CD14-positive monocyte (primary cell): Measurements from ENCODE around the gene BIRC5. TPM values are rescaled to one million over a fixed set of nuclear protein-coding genes. Genes with fewer than 3 reads are reported as not detected.

Experiments used
- DNase-seq, 3 donors: peaks; one replicate each; pipeline ENCODE4 v3.0.0-alpha.2; 2011 to 2022
- H2AFZ ChIP-seq: 2 replicates; pipeline ENCODE4 v1.6.0; 2012; ENCODE audit warnings: mild to moderate bottlenecking, low read depth, low read length, inconsistent platforms; ENCODE audit not compliant: insufficient read depth, poor library complexity, severe bottlenecking
- H3K27ac ChIP-seq, 2 donors: 1 replicate in 1 of 2; 2 replicates in 1 of 2; pipeline ENCODE4 v1.5.1; 2012 to 2013; ENCODE audit warnings: low read length in 2 of 2, control low read depth in 1 of 2, inconsistent platforms in 1 of 2, low read depth in 1 of 2, mild to moderate bottlenecking in 1 of 2
- H3K27me3 ChIP-seq, 2 donors: one replicate each; pipeline versions ENCODE4 v1.6.0 to v1.6.1; 2011 to 2013; ENCODE audit warnings: low read length in 2 of 2; ENCODE audit not compliant: control insufficient read depth in 2 of 2, insufficient read depth in 2 of 2
- H3K36me3 ChIP-seq, 2 donors: replicated peaks in 1 of 2; 1 replicate in 1 of 2; 2 replicates in 1 of 2; pipeline versions ENCODE4 v1.5.1 to v1.6.1; 2012 to 2013; ENCODE audit warnings: low read length in 2 of 2, control low read depth in 1 of 2, inconsistent platforms in 1 of 2, mild to moderate bottlenecking in 1 of 2; ENCODE audit not compliant: insufficient read depth in 2 of 2, control insufficient read depth in 1 of 2
- H3K4me1 ChIP-seq, 2 donors: 1 replicate in 1 of 2; 2 replicates in 1 of 2; pipeline versions ENCODE4 v1.5.1 to v1.6.1; 2012 to 2013; ENCODE audit warnings: low read length in 2 of 2, control low read depth in 1 of 2, inconsistent platforms in 1 of 2, mild to moderate bottlenecking in 1 of 2, moderate library complexity in 1 of 2; ENCODE audit not compliant: insufficient read depth in 2 of 2, control insufficient read depth in 1 of 2
- H3K4me2 ChIP-seq: replicated peaks from 2 replicates; pipeline ENCODE3; 2012; ENCODE audit warnings: low read length, moderate library complexity, mild to moderate bottlenecking; ENCODE audit not compliant: poor library complexity, severe bottlenecking; ENCODE audit errors: extremely low read depth
- H3K4me3 ChIP-seq, 3 experiments: fragments of 200-600 bp in 1 of 3; sonication (generic) in 1 of 3; replicated peaks in 1 of 3; 1 replicate in 2 of 3; 2 replicates in 1 of 3; pipeline ENCODE4 v1.5.1; 2011 to 2013; ENCODE audit warnings: low read length in 3 of 3, mild to moderate bottlenecking in 3 of 3, control low read depth in 2 of 3, low read depth in 2 of 3, inconsistent platforms in 1 of 3, moderate library complexity in 1 of 3
- H3K79me2 ChIP-seq: 2 replicates; pipeline ENCODE4 v1.6.0; 2012; ENCODE audit warnings: mild to moderate bottlenecking, control low read depth, inconsistent platforms, low read length, moderate library complexity; ENCODE audit not compliant: insufficient read depth
- H3K9ac ChIP-seq: 2 replicates; pipeline ENCODE4 v1.6.0; 2017; ENCODE audit warnings: low read length, mild to moderate bottlenecking; ENCODE audit not compliant: insufficient read depth, poor library complexity, severe bottlenecking
- H3K9me3 ChIP-seq, 2 donors: replicated peaks in 1 of 2; 1 replicate in 1 of 2; 2 replicates in 1 of 2; pipeline versions ENCODE4 v1.5.1 to v1.6.1; 2012 to 2013; ENCODE audit warnings: low read length in 2 of 2, control low read depth in 1 of 2; ENCODE audit not compliant: control insufficient read depth in 1 of 2, insufficient read depth in 1 of 2
- H4K20me1 ChIP-seq: 2 replicates; pipeline ENCODE4 v1.6.0; 2012; ENCODE audit warnings: mild to moderate bottlenecking, low read length, control low read depth, moderate library complexity; ENCODE audit not compliant: insufficient read depth
- H3K27ac Mint-ChIP-seq, 7 donors: one replicate each; pipeline ENCODE4 v1.8.0; 2020; ENCODE audit warnings: mild to moderate bottlenecking in 7 of 7, mixed read lengths in 7 of 7, moderate library complexity in 6 of 7, inconsistent platforms in 2 of 7
- H3K27me3 Mint-ChIP-seq, 3 donors: one replicate each; pipeline ENCODE4 v1.8.0; 2021 to 2022; ENCODE audit warnings: low read depth in 3 of 3, mild to moderate bottlenecking in 3 of 3, mixed read lengths in 3 of 3, moderate library complexity in 3 of 3, inconsistent platforms in 1 of 3
- H3K36me3 Mint-ChIP-seq, 2 donors: one replicate each; pipeline ENCODE4 v1.8.0; 2020; ENCODE audit warnings: mixed read lengths in 2 of 2, inconsistent platforms in 1 of 2, mild to moderate bottlenecking in 1 of 2
- H3K4me1 Mint-ChIP-seq: one replicate; pipeline ENCODE4 v1.8.0; 2020; ENCODE audit warnings: mild to moderate bottlenecking, mixed read lengths
- H3K4me3 Mint-ChIP-seq, 2 donors: one replicate each; pipeline ENCODE4 v1.8.0; 2020; ENCODE audit warnings: mild to moderate bottlenecking in 2 of 2, mixed read lengths in 2 of 2, moderate library complexity in 1 of 2
- H3K9me3 Mint-ChIP-seq, 7 donors: one replicate each; pipeline ENCODE4 v1.8.0; 2020 to 2022; ENCODE audit warnings: mixed read lengths in 7 of 7, mild to moderate bottlenecking in 6 of 7, moderate library complexity in 6 of 7, inconsistent platforms in 2 of 7
- CTCF ChIP-seq: fragments of 200-600 bp; IDR thresholded peaks from one replicate; pipeline ENCODE4 v1.8.0; 2022; ENCODE audit warnings: antibody characterized with exemption, mild to moderate bottlenecking
- WGBS: methylation state at CpG from one replicate; pipeline ENCODE4 v1.1.5; 2013; ENCODE audit warnings: missing lambda C conversion rate; ENCODE audit not compliant: insufficient coverage; 5-methylcytosine and 5-hydroxymethylcytosine counted together
- intact Hi-C, 2 donors: fragments of 100-400 bp; cut with micrococcal nuclease; formaldehyde crosslinking; loops; one replicate each; pipeline versions ENCODE4 v1.15.0 to v1.15.1; 2023
- polyA plus RNA-seq, 3 donors: library from polyadenylated mRNA; depleted of rRNA in 1 of 3; unstranded in 2 of 3; stranded (reverse) in 1 of 3; fragments of 300-500 nt in 2 of 3; fragments of >200 nt in 1 of 3; fragmentation: Illumina TruSeq in 2 of 3; gene quantifications; 1 replicate in 2 of 3; 2 replicates in 1 of 3; pipeline ENCODE4 v1.2.3, GENCODE V29; 2012 to 2021

BIRC5 gene
- polyA plus RNA-seq, 3 donors: 0.20 TPM; not detected in 2

DNA sequence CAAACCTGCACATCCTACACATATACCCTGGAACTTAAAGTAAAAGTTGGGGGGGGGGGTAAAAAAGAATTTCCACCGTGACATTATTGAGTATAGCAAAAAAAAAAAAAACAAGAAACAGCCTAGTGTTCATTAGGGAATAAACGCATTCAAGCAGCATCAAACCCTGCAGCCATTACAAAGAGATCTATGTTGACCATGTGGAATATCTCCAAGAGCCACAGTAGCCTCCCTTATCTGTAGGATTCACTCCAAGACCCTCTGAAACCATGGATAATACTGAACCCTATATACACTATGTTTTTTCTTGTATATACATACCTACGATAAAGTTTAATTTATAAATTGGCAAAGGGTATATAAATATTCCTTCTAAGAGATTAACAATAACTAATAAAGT, 5.6 kb upstream of the BIRC5 start:
- no peaks in the 10 kb centered on the region for H3K4me1 ChIP-seq
- H3K27ac ChIP-seq: no peak overlapping the region
- no peak overlapping the region for H3K4me2 ChIP-seq
- no peak for DNase-seq
- no peaks in the 10 kb centered on the region for H3K79me2 ChIP-seq
- H3K4me3 Mint-ChIP-seq: no peak overlapping the region
- no peaks in the 10 kb centered on the region for H4K20me1 ChIP-seq
- no peaks in the 10 kb centered on the region for H3K4me1 Mint-ChIP-seq
- no peaks in the 10 kb centered on the region for H3K27me3 ChIP-seq
- H2AFZ ChIP-seq: no peak overlapping the region
- TF ChIP-seq CTCF: no peak
- intact Hi-C loops: no loop called here
- peaks cover 0 to 5% (median 3%) of the 10 kb centered on the region in 3 donors for H3K27me3 Mint-ChIP-seq
- WGBS: no CpG with 5 or more reads among the region's 3 CpGs
- H3K9me3 ChIP-seq: no peaks in the 10 kb centered on the region
- peaks cover 12% of the 10 kb centered on the region in 2 donors for H3K36me3 Mint-ChIP-seq
- no peak overlapping the region for H3K9ac ChIP-seq
- no peak overlapping the region for H3K27ac Mint-ChIP-seq
- no peak overlapping the region for H3K4me3 ChIP-seq
- H3K36me3 ChIP-seq: peaks cover 2 to 7% of the 10 kb centered on the region in 2 donors
- no peaks in the 10 kb centered on the region for H3K9me3 Mint-ChIP-seq

GRCh38 chr17:78210111-78210510, 3.9 kb upstream of the BIRC5 start:
- Mint-ChIP-seq H3K36me3 (peaks cover 6 to 12% of the 10 kb centered on the region in 2 donors), H3K4me1 (peaks cover 7% of the 10 kb centered on the region), H3K27ac (peak overlapping the region in 1 of 7 donors; percentile 12), H3K4me3 (no peak overlapping the region), H3K27me3 (peaks cover 0 to 5% (median 3%) of the 10 kb centered on the region in 3 donors), H3K9me3 (no peaks in the 10 kb centered on the region)
- Histone ChIP-seq H3K4me3 (no peak overlapping the region), H3K27ac (no peak overlapping the region), H4K20me1 (no peaks in the 10 kb centered on the region), H3K79me2 (peaks cover 11% of the 10 kb centered on the region), H3K4me2 (no peak overlapping the region), H3K36me3 (peaks cover 0 to 3% of the 10 kb centered on the region in 2 donors), H2AFZ (no peak overlapping the region), H3K4me1 (peaks cover 13 to 15% of the 10 kb centered on the region in 2 donors), H3K9me3 (no peaks in the 10 kb centered on the region), H3K9ac (no peak overlapping the region), H3K27me3 (no peaks in the 10 kb centered on the region)
- no peak for DNase-seq
- intact Hi-C loops: loop anchor here (5.0 kb wide), 1 partner anchor 42 kb away; no protein-coding TSS in a partner anchor
- TF ChIP-seq CTCF: no peak
- WGBS: 91% methylated on average over 4 of the region's 10 CpGs
